Activated CD4-positive, alpha-beta T cell treated with anti-CD3 and anti-CD28 coated beads for 4 hours (primary cell): Measurements from ENCODE around the gene ZNF524.

Experiments used
- DNase-seq, 2 donors: peaks; one replicate each; pipeline ENCODE4 v3.0.0-alpha.2; 2020

ZNF524 gene

GRCh38 chr19:55603115-55603514, 3.0 kb downstream of the ZNF524 start:
- DNase-seq = no peak

DNA sequence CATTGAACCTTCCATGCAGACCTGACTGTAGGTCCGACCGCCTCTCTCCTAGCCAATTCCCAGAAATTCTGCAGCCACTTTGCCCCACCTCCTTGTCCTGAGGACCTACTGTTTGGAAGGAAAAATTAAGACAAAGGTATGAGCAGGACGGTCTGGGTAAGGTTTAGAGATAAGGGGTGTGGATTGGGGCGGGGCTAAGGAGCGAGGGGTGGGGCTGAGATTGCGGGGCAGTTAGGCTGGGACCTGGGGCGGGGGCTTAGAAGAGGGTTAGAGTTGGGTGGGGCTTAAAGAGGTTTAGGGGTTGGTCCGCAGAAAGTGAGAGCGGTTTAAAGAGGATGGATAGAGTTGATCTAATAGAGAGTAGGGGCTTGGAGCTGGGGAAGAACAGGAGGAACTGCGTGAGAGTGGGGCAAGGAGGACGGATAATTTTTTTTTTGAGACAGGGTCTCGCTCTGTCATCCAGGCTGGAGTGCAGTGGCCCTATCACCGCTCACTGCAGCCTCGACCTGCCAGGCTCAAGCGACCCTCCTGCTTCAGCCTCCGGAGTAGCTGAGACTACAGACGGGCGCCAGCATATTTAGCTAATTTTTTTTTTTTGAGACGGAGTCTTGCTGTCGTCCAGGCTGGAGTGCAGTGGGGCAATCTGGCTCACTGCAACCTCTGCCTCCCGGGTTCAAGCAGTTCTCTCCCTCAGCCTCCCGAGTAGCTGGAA, 3.6 kb downstream of the ZNF524 start:
- no peak for DNase-seq

DNA sequence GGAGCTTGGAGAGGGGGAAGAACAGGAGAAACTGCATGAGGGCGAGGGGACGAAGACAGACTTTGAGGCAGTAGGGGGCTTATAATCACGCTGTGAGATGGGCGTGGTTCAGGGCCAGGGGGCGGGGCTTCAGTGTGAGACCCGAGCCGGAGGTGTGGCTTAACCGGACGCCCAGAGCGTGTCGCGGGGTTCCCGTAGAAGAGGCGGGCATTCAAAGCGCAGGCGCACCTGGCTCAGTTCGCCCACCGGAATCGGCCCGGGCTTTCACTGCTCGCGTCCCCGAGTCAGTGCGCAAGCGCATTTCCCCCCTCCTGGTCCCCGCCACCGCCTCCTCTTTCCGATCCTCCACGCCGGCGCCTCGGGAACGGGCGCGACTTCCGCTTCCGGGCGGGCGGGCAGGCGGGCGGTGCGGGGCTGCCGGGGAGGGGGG, 5.1 kb downstream of the ZNF524 start:
- DNase-seq = peak; percentile 98 to 99

- peak; percentile 67 to 70 for DNase-seq
These were observed 5.8 kb downstream of the ZNF524 start, which contains the start of gene ZNF865 for GRCh38 chr19:55605637-55606470. Gene ZNF865, plus strand, starts transcription at chr19:55605647. Its CDS starts 7,972 bp downstream, at chr19:55613619.

GRCh38 chr19:55606471-55606787, 6.3 kb downstream of the ZNF524 start:
- no peak for DNase-seq

DNA sequence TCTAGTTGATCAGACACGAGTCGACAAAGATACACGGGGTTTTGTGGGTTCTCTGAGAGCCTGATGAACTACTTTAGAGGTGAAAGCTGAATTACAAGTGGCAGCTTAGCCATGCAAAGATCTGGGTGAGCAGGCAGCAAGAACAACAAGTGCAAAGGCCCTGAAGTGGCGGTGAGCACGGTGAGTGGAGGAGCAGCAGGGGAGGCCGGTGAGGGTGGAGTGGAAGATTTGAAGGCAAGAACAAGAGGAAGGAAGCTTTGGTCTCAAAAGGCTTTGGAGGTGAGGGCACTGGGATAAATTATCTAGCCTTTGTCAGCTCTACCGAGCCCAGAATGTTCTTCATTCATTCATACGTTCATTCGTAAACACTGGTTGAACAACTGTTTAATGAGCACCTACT, 6.7 kb downstream of the ZNF524 start:
- DNase-seq = no peak

DNA sequence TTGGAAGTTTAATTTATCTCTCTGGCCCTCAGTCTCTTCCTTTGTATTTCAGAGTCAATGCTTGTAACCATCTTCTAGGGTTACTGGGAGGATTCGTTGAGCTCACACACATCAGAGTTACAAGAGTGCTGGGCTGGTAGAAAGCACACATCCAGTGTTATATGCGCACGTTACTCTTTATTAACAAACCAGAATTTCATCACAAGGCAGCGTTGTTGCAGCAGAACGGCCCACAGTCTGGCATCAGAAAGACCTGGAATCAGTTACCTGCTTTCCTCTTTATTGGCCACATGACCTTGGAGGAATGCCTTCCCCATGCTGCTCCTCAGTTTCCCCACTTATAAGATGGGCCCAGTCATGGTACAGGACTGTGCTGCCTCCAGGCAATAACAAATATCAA, 9.2 kb downstream of the ZNF524 start:
- DNase-seq = no peak

DNA sequence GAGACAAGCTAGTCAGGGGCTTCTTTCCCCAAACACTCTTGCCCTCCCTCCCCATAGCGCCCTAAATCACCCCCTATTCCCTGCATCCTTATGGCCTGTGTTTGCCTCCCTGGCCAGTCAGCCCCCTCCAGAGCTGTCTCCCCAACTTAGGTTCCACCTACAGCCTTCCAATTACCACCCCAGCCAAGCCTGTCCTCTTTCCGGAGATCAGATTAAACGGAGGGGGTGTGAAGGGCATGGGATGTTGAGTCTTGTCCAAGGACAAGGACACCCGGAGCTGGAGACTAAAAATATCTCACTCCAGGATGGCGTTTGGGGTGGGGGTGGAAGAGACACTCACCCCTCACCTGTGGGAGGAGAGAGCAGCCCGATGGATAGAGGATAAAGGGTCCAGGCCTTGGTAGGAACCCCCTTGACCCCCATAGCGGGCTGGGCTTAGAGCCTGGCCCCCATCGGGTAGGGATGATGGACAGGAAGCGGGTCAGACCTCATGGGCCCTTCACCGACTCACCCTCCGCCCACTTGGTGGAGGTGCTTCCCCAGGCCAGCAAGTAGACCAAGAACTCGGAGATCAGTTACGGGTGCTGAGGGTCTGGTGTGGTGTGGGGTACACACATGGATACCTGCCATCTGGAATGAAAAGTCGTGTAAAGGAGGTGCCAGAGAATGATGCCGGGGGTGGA, 11.4 kb downstream of the ZNF524 start:
- DNase-seq = no peak

- no peak for DNase-seq
These were observed 12.0 kb downstream of the ZNF524 start for GRCh38 chr19:55611983-55612645.

GRCh38 chr19:55613396-55613795, 13.3 kb downstream of the ZNF524 start:
- DNase-seq = no peak

- no peak for DNase-seq
These were observed 14.0 kb downstream of the ZNF524 start for GRCh38 chr19:55613930-55614710.

DNA sequence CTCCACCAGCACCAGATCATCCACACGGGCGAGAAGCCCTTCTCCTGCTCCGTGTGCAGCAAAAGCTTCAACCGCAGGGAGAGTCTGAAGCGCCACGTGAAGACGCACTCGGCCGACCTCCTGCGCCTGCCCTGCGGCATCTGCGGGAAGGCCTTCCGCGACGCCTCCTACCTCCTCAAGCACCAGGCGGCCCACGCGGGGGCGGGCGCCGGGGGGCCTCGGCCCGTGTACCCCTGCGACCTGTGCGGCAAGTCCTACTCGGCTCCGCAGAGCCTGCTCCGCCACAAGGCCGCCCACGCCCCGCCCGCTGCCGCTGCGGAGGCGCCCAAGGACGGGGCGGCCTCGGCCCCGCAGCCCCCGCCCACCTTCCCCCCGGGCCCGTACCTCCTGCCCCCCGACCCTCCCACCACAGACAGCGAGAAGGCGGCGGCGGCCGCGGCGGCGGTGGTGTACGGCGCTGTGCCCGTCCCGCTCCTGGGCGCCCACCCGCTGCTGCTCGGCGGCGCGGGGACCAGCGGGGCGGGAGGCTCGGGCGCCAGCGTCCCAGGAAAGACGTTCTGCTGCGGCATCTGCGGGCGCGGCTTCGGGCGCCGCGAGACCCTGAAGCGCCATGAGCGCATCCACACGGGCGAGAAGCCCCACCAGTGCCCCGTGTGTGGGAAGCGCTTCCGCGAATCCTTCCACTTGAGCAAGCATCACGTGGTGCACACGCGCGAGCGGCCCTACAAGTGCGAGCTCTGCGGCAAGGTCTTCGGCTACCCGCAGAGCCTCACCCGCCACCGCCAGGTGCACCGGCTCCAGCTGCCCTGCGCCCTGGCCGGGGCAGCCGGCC, 14.8 kb downstream of the ZNF524 start:
- no peak for DNase-seq

- no peak for DNase-seq
These were observed 15.7 kb downstream of the ZNF524 start for GRCh38 chr19:55615543-55616394.

DNA sequence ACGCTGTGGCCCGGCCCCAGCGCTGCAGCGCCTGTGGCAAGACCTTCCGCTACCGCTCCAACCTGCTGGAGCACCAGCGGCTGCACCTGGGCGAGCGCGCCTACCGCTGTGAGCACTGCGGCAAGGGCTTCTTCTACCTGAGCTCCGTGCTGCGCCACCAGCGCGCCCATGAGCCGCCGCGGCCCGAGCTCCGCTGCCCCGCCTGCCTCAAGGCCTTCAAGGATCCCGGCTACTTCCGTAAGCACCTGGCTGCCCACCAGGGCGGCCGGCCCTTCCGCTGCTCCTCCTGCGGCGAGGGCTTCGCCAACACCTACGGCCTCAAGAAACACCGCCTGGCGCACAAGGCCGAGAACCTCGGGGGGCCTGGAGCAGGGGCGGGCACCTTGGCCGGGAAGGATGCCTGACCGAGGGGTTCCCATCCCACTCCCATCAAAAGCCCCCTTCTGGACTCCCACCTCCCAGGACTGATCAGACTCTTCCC, 16.3 kb downstream of the ZNF524 start:
- no peak for DNase-seq

DNA sequence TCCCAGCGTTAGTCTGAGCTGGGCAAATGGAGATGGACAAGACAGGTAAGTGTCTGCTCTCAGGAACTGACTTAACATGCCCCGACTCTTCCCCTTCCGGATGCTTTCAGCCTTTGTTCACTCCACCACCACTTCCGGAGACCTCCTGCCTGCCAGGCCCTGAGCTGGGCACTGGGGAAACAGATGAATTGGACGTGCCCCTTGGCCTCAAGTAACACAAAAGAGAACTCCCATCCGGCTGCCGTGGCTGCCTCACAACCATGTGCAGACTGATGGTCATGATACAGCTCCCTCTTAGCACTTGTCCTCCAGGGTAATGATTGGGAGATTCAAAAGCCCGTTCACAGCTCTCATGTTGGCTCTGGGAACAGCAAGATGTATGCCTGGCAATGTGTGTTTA, 17.3 kb downstream of the ZNF524 start:
- DNase-seq = no peak

- no peak for DNase-seq
These were observed 18.3 kb downstream of the ZNF524 start for GRCh38 chr19:55618426-55618825.

- DNase-seq = no peak
These were observed 19.2 kb downstream of the ZNF524 start for GRCh38 chr19:55619286-55619685.

- no peak for DNase-seq
These were observed 20.5 kb downstream of the ZNF524 start for GRCh38 chr19:55620410-55621204.

- no peak for DNase-seq
These were observed 21.2 kb downstream of the ZNF524 start for GRCh38 chr19:55621205-55621672.
